ENCODE results near the gene NPM1. TPM values are rescaled to one million over a fixed set of nuclear protein-coding genes. Genes with fewer than 3 reads are reported as not detected.

The NPM1 gene
- total RNA-seq, 4 donors from 2014 or later: 1,265 to 21,851 (median 1,493) TPM

DNA sequence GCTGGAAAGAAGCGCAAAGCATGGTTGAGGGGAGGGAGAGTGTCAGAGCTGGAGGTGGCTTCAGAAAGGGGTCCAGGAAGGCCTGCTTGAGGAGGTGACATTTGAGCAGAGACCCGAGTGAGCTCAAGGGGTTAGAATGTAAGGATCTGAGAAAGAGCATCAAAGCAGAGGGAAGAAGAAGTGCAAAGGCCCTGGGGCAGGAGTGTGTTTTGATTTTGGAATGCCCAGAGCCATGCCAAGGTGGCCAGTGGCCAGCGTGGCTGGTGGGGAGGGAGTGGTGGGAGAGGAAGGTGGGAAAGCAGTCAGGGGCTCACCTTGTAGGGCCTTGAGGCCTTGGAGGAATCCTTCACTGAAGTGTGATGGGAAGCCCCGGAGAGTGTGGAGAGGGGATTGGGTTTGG lies 47.2 kb downstream of the NPM1 start:
- no peak for DNase-seq
- H3K4me1 ChIP-seq: no peaks in the 10 kb centered on the region
- no peak for TF ChIP-seq POLR2A (IDR thresholded peaks at IDR 0.05)
- no peak for TF ChIP-seq CTCF (IDR thresholded peaks at IDR 0.05)
- no peaks in the 10 kb centered on the region for H3K27me3 ChIP-seq
- intact Hi-C loops (cut with DNase I; ENCODE audit: low total_unique reads): no loop called here
- no peaks in the 10 kb centered on the region for H3K9me3 ChIP-seq
- H3K27ac ChIP-seq: no peak overlapping the region
- no peaks in the 10 kb centered on the region for H3K36me3 ChIP-seq
- H3K4me3 ChIP-seq: no peak overlapping the region

DNA sequence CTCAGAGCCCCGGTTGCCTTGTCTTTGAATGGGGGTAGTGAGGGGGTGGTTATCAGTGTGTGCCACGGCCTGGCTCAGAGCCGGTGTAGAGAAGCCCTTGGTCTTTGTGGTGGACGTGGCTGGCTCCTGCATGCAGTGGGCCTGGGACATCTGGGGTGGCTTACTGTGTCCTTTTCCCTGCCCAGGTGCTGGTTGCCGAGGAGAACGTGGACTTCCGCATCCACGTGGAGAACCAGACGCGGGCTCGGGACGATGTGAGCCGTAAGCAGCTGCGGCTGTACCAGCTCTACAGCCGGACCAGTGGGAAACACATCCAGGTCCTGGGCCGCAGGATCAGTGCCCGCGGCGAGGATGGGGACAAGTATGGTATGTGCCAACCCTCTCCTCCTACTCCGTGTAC lies 48.3 kb downstream of the NPM1 start:
- no peak for DNase-seq
- Histone ChIP-seq H3K27ac (no peak overlapping the region), H3K4me1 (no peaks in the 10 kb centered on the region), H3K4me3 (no peak overlapping the region), H3K27me3 (no peaks in the 10 kb centered on the region), H3K36me3 (no peaks in the 10 kb centered on the region), H3K9me3 (no peaks in the 10 kb centered on the region)
- intact Hi-C loops (cut with DNase I; ENCODE audit: low total_unique reads): no loop called here
- TF ChIP-seq POLR2A (IDR thresholded peaks at IDR 0.05) (no peak), CTCF (IDR thresholded peaks at IDR 0.05) (no peak)

- TF ChIP-seq CTCF (IDR thresholded peaks at IDR 0.05) (no peak), POLR2A (IDR thresholded peaks at IDR 0.05) (no peak)
- H3K4me1 ChIP-seq: no peaks in the 10 kb centered on the region
- H3K4me3 ChIP-seq: no peak overlapping the region
- H3K9me3 ChIP-seq: no peaks in the 10 kb centered on the region
- no peak for DNase-seq
- no peak overlapping the region for H3K27ac ChIP-seq
- H3K27me3 ChIP-seq: no peaks in the 10 kb centered on the region
- intact Hi-C loops (cut with DNase I; ENCODE audit: low total_unique reads): no loop called here
- H3K36me3 ChIP-seq: no peaks in the 10 kb centered on the region
Observed at GRCh38 chr5:171436804-171437285, 49.2 kb downstream of the NPM1 start.

GRCh38 chr5:171437286-171437821 lies 49.7 kb downstream of the NPM1 start:
- no peak for DNase-seq
- Histone ChIP-seq H3K4me3 (no peak overlapping the region), H3K36me3 (no peaks in the 10 kb centered on the region), H3K9me3 (no peaks in the 10 kb centered on the region), H3K4me1 (no peaks in the 10 kb centered on the region), H3K27me3 (no peaks in the 10 kb centered on the region), H3K27ac (no peak overlapping the region)
- intact Hi-C loops (cut with DNase I; ENCODE audit: low total_unique reads): no loop called here
- TF ChIP-seq CTCF (IDR thresholded peaks at IDR 0.05) (no peak), POLR2A (IDR thresholded peaks at IDR 0.05) (no peak)

DNA sequence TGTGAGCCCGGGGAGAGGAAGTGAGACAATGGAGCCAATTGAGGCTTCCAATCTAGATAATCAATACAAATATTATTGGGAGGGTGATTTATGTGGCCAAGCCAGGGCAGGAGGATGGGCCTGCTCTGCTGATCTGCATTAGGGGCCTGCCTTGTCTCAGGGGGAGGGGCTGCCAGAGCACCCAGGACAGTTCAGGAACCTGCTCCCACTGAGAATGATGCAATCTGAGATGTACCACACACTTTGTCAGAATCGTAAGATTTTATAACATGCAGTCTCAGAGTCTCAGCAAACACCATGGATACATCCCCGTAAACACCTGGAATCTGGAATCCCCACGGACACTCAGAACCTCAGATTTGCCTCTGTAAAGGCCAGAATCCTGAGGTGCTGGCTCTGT lies 51.1 kb downstream of the NPM1 start:
- no peaks in the 10 kb centered on the region for H3K9me3 ChIP-seq
- intact Hi-C loops (cut with DNase I; ENCODE audit: low total_unique reads): no loop called here
- no peak overlapping the region for H3K27ac ChIP-seq
- TF ChIP-seq CTCF (IDR thresholded peaks at IDR 0.05): no peak
- no peak for TF ChIP-seq POLR2A (IDR thresholded peaks at IDR 0.05)
- no peaks in the 10 kb centered on the region for H3K4me1 ChIP-seq
- no peak for DNase-seq
- H3K36me3 ChIP-seq: no peaks in the 10 kb centered on the region
- no peaks in the 10 kb centered on the region for H3K27me3 ChIP-seq
- no peak overlapping the region for H3K4me3 ChIP-seq

All from uterus (tissue), 4 donors.